Measurements from ENCODE around the gene MACF1. TPM values are rescaled to one million over a fixed set of nuclear protein-coding genes. Genes with fewer than 3 reads are reported as not detected.
A peak's percentile ranks its signal among the peaks of the same experiment; 100 is the strongest.
"Not testable (repeated sequence)": the region's sequence is repeated elsewhere in the genome, so short reads cannot be mapped to it uniquely, and the experiment has no call there.

The MACF1 gene
- total RNA-seq, 1 donor from 2014 or later = 657 TPM

GRCh38 chr1:39472826-39473225, 268.3 kb downstream of the MACF1 start:
- H3K4me3 Mint-ChIP-seq (ENCODE audit: unreplicated experiment) = no peak overlapping the region
- no peaks in the 10 kb centered on the region for H3K36me3 Mint-ChIP-seq (ENCODE audit: unreplicated experiment)
- H3K27ac Mint-ChIP-seq (ENCODE audit: unreplicated experiment) = no peak overlapping the region
- no peaks in the 10 kb centered on the region for H3K4me1 Mint-ChIP-seq (ENCODE audit: low read depth, unreplicated experiment)
- peaks cover 18% of the 10 kb centered on the region for H3K27me3 Mint-ChIP-seq (ENCODE audit: unreplicated experiment)
- no peak for DNase-seq
- peaks cover 14% of the 10 kb centered on the region for H3K9me3 Mint-ChIP-seq (ENCODE audit: unreplicated experiment)
- TF ChIP-seq, protein P1, sequence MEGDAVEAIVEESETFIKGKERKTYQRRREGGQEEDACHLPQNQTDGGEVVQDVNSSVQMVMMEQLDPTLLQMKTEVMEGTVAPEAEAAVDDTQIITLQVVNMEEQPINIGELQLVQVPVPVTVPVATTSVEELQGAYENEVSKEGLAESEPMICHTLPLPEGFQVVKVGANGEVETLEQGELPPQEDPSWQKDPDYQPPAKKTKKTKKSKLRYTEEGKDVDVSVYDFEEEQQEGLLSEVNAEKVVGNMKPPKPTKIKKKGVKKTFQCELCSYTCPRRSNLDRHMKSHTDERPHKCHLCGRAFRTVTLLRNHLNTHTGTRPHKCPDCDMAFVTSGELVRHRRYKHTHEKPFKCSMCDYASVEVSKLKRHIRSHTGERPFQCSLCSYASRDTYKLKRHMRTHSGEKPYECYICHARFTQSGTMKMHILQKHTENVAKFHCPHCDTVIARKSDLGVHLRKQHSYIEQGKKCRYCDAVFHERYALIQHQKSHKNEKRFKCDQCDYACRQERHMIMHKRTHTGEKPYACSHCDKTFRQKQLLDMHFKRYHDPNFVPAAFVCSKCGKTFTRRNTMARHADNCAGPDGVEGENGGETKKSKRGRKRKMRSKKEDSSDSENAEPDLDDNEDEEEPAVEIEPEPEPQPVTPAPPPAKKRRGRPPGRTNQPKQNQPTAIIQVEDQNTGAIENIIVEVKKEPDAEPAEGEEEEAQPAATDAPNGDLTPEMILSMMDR (IDR thresholded peaks at IDR 0.05; ENCODE audit: partially characterized antibody, unreplicated experiment) = no peak

DNA sequence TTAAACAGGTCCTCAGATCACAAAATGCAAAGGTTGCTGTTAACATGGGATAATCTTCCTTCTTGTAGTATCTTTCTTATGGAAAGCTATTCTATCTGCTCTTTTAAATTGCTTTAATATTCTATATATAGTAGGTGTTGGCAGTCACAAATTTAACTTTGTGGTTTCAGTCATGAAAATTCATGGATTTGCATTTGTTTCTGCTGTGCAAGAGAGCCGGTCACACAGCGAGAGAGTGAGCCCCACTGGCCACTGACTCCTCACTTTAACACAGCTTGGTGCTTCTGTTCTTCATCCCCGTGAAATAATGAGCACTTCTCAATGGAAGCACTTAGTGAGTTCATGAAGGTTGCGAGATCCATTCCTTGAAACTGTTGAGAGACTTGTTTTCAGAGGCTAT, 268.8 kb downstream of the MACF1 start:
- no peaks in the 10 kb centered on the region for H3K36me3 Mint-ChIP-seq (ENCODE audit: unreplicated experiment)
- peaks cover 18% of the 10 kb centered on the region for H3K27me3 Mint-ChIP-seq (ENCODE audit: unreplicated experiment)
- no peak overlapping the region for H3K4me3 Mint-ChIP-seq (ENCODE audit: unreplicated experiment)
- no peak for DNase-seq
- H3K9me3 Mint-ChIP-seq (ENCODE audit: unreplicated experiment) = peaks cover 14% of the 10 kb centered on the region
- no peak overlapping the region for H3K27ac Mint-ChIP-seq (ENCODE audit: unreplicated experiment)
- TF ChIP-seq, protein P1 (IDR thresholded peaks at IDR 0.05; ENCODE audit: partially characterized antibody, unreplicated experiment) = no peak
- H3K4me1 Mint-ChIP-seq (ENCODE audit: low read depth, unreplicated experiment) = no peaks in the 10 kb centered on the region

- TF ChIP-seq, protein P1 (IDR thresholded peaks at IDR 0.05; ENCODE audit: partially characterized antibody, unreplicated experiment) = no peak
- H3K4me1 Mint-ChIP-seq (ENCODE audit: low read depth, unreplicated experiment) = peaks cover 2% of the 10 kb centered on the region
Measured at GRCh38 chr1:39474810-39475209, 270.3 kb downstream of the MACF1 start.

GRCh38 chr1:39475551-39475950, 271.1 kb downstream of the MACF1 start:
- not testable (repeated sequence) for H3K4me1 Mint-ChIP-seq (ENCODE audit: low read depth, unreplicated experiment); H3K36me3 Mint-ChIP-seq (ENCODE audit: unreplicated experiment); H3K27ac Mint-ChIP-seq (ENCODE audit: unreplicated experiment); H3K4me3 Mint-ChIP-seq (ENCODE audit: unreplicated experiment); DNase-seq
- Mint-ChIP-seq H3K9me3 (ENCODE audit: unreplicated experiment) (peaks cover 12% of the 10 kb centered on the region), H3K27me3 (ENCODE audit: unreplicated experiment) (peaks cover 16% of the 10 kb centered on the region)

More at GRCh38 chr1:39474810-39475209, 270.3 kb downstream of the MACF1 start:
- no peak overlapping the region for H3K4me3 Mint-ChIP-seq (ENCODE audit: unreplicated experiment)
- H3K9me3 Mint-ChIP-seq (ENCODE audit: unreplicated experiment) = peaks cover 12% of the 10 kb centered on the region
- H3K27ac Mint-ChIP-seq (ENCODE audit: unreplicated experiment) = peak overlapping the region; percentile 36
- H3K27me3 Mint-ChIP-seq (ENCODE audit: unreplicated experiment) = peaks cover 15% of the 10 kb centered on the region
- H3K36me3 Mint-ChIP-seq (ENCODE audit: unreplicated experiment) = peaks cover 4% of the 10 kb centered on the region
- no peak for DNase-seq

GRCh38 chr1:39478126-39478915, 273.8 kb downstream of the MACF1 start:
- no peak for DNase-seq
- Mint-ChIP-seq H3K27ac (ENCODE audit: unreplicated experiment) (no peak overlapping the region), H3K36me3 (ENCODE audit: unreplicated experiment) (peaks cover 7% of the 10 kb centered on the region), H3K4me3 (ENCODE audit: unreplicated experiment) (no peak overlapping the region), H3K27me3 (ENCODE audit: unreplicated experiment) (peaks cover 19% of the 10 kb centered on the region), H3K9me3 (ENCODE audit: unreplicated experiment) (peaks cover 18% of the 10 kb centered on the region), H3K4me1 (ENCODE audit: low read depth, unreplicated experiment) (peaks cover 6% of the 10 kb centered on the region)
- TF ChIP-seq, protein P1 (IDR thresholded peaks at IDR 0.05; ENCODE audit: partially characterized antibody, unreplicated experiment) = no peak
